OCI-M1 (cell line): ENCODE data around the gene SPDYE18.
"Not testable (repeated sequence)": the region's sequence is repeated elsewhere in the genome, so short reads cannot be mapped to it uniquely, and the experiment has no call there.

ENCODE experiments used
- DNase-seq: peaks from one replicate; lab custom pipeline; 2025; lab: John Stamatoyannopoulos, UW

Gene SPDYE18, protein sequence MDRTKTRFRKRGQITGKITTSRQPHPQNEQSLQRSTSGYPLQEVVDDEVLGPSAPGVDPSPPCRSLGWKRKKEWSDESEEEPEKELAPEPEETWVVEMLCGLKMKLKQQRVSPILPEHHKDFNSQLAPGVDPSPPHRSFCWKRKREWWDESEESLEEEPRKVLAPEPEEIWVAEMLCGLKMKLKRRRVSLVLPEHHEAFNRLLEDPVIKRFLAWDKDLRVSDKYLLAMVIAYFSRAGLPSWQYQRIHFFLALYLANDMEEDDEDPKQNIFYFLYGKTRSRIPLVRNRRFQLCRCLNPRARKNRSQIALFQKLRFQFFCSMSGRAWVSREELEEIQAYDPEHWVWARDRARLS

DNA sequence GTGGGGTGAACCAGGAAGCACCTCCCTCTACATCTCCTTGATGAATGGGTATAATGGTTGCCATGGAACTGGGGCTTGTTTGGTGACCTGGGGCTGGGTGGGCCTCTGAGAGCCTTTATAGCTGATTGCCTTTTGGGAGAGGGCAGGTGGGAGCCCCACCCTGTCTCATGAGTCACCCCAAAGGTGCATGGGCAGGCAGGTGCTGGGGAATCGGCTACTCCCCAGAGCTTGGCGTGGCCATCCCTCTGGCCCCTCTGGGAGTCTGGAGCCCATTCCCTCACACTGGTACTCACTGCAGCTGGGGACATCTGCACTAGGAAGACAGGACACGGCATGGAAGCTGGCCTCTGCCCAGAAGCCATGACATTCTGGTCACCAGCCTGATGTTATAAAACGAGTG lies at the start of gene SPDYE18:
Gene SPDYE18, minus strand, starts transcription at position 2 of the 400 bp plus-strand sequence. CDS start 2,046 bp downstream, outside the sequence.
- not testable (repeated sequence) for DNase-seq

DNA sequence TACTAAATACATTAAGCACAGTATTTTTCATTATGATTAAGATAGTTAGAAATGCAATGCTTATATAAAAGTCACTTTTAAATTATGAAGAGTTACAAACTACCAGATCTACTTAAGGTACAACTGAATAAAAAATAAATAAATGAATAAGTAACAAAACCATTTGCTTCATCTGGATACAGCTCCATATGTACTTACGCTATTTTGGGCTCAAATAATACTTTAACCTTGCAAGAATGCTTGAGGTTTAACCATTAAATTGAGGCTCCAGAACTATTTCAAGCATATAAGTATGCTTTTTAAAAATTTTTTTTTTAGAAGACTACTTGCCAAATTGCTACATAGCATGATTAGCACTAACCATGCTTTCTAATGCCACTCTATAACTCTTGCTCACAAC lies 46.0 kb upstream of the SPDYE18 start:
- DNase-seq = not testable (repeated sequence)

DNA sequence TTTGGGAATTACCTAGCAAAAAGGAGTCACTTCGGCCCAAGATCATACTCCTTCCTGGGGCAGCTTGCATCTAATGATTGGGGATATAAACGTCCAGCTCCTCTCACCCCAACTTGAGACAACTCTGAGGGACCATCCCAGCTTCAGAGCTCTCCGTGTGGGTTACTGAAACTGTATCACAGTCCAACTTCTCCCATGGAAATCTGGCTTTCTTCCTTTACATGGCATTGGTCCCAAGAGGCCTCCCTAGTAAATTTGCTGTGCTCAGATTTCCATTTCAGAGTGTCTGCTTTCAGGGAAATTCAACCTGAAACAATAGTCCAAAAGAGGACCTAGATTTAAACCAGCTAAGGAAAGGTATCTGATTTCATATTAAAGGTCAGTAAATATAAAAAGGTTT lies 45.3 kb upstream of the SPDYE18 start:
- not testable (repeated sequence) for DNase-seq

DNA sequence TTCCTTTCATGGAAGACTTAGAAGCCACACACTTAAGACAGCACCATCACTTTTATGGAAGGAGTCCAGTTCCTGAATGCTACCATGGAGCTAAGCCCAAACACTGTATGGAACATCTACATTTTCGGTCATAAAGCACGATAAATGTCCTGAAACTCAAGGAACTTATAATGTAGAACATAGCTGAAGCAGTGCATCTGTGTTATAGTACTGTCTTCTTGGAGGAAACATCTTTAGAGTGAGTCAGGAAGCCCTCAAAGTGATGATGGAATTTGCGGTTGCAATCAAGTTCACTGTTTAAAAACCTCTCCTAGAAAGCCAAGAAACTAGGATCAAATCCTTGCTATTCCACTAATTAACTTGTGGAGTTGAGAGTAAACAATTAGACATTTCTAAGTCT lies 43.5 kb upstream of the SPDYE18 start:
- DNase-seq = not testable (repeated sequence)

DNA sequence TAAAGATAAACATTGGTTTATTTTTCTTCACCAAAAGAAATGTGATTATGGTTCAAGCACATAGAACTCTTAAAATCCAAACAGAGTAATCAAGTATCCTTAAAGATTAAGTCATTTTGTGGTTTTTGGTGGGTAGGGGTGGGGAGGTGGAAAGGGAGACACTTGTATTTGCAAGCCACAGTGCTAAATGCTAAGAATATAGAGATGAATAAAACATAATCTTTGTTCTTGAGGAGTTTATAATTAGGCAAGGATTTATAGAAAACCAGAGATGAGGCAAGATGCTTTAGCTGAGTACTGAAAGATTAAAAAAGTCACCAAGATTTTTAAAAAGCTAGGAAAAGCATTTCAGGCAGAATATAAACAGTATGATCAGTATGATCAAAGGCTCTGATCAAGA lies 40.3 kb upstream of the SPDYE18 start:
- not testable (repeated sequence) for DNase-seq

DNA sequence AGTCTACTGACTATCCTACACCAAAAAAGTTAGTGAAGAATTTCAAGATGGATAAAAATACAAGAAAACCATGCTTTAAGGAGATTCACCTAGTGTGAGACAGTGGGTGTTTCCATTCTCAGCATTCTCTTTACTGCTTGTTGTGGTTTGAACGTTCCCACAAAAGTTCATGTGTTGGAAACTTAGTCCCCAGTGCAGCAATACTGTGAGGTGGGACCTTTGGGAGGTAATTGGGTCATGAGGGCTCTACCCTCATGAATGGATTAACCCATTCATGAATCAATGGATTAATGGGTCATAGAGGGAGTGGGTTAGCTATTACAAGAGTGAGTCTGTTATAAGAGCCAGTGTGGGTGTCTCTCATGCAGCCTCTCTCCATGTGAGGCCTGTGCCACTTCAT lies 38.8 kb upstream of the SPDYE18 start:
- DNase-seq = not testable (repeated sequence)

DNA sequence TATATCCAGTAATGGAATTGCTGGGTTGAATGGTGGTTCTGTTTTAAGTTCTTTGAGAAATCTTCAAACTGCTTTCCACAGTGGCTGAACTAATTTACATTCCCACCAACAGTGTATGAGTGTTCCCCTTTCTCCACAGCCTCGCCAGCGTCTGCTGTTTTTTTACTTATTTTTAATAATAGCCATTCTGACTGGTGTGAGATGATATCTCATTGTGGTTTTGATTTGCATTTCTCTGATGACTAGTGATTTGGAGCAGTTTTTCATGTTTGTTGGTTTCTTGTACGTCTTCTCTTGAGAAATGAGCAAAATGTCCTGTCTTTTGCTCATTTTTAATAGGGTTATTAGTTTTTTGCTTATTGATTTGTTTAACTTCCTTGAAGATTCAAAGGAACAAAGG lies 38.1 kb upstream of the SPDYE18 start:
- not testable (repeated sequence) for DNase-seq

DNA sequence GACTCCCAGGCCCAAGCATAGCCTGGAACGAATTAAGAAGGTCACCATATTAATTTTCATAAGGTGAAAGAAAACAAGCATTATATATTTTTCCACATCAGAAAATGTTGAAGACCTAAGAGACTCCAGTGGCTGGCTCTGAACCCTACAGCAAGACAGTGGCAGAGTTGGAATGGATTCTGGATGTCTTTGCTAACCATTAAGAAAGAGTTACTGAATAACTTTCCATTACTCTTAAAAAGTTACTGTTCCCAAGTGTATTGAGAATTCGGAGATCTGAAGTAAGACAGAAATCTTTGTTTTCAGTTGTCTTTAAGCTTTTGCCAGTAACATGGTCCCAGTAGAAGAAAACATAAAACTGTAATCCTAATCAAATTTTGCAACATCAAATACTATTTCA lies 29.9 kb upstream of the SPDYE18 start:
- not testable (repeated sequence) for DNase-seq

DNA sequence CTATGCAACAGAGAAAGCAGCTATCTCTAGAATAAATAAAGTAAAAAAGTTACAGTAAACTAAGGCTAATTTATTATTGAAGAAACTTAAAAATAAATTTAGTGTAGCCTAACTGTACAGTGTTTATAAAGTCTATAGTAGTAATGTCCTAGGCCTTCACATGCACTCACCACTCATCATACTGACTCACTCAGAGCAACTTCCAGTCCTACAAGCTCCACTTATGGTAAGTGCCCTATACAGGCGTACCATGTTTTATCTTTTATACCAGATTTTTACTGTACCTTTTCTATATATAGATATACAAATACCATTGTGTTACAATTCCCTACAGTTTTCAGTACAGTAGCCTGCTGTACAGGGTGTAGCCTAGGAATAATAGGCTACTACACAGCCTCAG lies 19.8 kb upstream of the SPDYE18 start:
- not testable (repeated sequence) for DNase-seq

DNA sequence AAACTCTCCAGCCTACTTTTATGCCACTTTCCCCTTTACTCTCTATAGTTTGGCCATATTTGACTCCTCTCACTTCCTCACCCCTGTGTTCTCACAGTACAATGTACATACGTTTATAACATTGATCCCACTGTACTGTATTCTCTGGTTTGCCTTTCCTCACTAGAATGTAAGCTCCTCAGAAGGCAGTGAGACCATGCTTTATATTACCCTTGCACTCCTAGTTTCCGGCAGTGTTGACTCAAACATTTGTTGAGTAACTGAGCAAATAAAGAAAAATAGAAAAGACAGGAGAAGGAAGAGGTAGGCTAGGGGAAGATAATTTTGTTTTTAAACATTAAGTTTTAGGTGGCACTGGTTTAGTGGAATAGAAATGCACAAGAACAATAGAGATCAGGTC lies 17.9 kb upstream of the SPDYE18 start:
- DNase-seq = not testable (repeated sequence)

DNA sequence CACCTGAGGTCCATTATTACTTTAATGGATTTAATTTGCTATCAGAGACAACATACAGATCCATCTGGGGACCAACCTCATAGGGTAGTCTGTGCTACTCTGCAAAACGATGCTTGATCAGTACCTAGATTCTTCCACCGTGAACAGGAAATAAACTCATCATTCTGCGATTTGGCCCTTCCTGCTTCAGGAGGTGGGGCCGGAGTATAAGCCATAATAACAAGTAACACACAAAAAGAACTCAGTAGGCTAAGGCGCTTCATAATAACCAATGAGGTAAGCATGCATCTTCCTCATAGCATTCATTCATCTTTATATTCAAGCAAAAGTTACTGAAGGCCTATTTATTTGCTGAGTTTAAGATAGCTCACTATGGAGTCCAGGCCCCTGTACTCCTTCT lies 17.3 kb upstream of the SPDYE18 start:
- not testable (repeated sequence) for DNase-seq

DNA sequence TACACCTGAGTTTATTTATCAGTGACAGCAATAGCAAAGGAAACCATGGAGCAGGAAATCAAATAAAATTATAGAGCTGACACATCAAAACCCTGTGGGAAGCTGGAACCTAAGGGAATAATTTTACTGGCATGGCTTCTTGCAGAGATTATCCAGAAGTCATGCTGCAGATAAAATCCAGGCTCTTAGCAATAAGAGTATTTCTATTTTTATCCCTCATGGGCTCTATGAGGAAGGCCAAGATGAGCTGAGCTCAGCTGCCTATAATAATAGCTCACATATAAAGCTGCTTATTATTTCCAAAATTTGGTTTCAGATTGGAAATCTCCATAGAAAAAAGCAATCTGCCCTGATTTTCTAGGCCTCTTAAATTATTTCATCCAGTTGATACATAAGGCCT lies 16.8 kb upstream of the SPDYE18 start:
- DNase-seq = not testable (repeated sequence)

DNA sequence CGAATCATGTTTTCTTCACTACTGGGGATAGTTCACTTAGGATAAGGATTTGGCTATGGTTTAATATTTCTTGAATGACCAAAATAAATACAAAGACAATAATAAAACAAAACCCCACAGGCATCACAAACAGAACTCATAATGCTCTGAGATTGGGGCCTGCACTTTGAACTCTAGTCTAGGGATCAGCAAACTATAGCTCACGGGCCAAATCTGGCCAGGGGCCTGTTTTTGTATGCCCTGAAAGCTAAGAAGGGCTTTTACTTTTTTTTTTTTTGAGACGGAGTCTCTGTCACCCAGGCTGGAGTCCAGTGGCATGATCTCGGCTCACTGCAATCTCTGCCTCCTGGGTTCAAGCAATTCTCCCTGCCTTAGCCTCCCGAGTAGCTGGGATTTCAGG lies 14.7 kb upstream of the SPDYE18 start:
- DNase-seq = not testable (repeated sequence)

DNA sequence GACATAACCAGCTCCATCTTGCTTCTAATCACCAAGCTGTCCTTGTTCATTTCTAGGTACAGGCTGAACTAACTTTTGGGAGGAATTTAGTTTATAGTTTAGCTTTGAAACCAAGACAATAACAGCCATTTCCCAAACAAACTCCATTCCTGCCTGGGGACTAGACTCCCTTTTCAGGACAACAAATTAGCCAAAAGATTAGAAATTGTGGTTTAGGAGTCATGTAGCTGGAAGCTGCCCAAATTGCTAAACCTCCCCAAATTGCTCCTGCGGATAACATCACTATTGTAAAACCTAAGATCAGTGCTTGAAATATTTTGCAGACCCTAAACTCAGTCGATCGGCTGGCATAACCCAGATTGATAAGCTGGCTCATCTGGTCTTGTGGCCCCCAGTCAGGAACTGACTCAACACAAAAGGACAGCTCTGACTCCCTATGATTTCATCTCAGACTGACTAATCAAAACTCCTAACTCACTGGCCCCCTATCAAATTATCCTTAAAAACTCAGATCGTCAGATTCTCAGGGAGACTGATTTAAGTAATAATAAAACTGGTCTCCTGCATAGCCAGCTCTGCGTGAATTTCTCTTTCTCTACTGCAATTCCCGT lies 12.5 kb upstream of the SPDYE18 start:
- DNase-seq = not testable (repeated sequence)

DNA sequence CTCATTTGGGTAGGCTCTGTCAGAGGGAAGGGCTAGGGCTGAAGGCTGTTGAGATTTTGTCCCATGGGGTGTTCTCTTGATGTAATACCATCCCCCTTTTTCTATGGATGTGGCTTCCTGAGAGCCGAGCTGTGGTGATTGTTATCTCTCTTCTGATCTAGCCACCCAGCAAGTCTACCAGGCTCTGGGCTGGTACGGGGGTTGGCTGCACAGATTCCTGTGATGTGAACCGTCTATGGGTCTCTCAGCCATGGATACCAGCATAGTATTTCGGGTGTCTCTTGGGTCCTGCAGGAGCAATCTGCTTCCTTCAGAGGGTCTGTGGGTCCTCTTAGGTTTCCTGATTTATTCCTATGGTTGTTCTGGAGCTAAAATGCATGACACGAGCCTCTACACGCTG lies 8.8 kb upstream of the SPDYE18 start:
- not testable (repeated sequence) for DNase-seq

DNA sequence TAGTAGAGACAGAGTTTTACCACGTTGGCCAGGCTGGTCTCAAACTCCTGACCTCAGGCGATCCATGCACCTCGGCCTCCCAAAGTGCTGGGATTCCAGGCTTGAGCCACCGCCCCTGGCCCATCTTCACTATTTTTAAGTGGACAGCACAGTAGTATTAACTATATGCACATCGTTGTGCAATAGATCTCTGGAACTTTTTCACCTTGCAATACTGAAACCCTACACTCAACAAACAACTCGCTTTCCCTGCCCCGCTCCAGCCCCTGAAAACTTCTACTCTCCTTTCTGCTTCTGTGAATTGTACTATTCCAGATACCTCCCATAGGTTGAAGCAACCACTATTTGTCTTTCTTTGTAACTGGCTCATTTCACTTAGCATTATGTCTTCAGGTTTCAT lies 3.5 kb upstream of the SPDYE18 start:
- not testable (repeated sequence) for DNase-seq

DNA sequence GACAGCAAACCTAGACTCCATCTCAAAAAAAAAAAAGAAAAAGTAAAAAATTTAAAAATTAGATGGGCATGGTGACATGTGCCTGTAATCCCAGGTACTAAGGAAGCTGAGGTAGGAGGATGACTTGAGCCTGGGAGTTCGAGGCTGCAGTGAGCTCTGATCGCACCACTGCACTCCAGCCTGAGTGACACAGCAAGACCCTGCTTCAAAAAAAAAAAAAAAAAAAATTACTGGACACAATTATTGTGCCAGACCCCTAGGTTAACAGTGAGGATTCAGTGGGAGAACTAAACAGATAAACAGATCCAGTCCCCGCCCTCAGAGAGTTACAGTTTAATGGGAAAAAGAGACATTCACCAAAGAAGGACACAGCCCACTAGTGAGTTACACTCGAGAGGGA lies 1.4 kb upstream of the SPDYE18 start:
- DNase-seq = not testable (repeated sequence)

DNA sequence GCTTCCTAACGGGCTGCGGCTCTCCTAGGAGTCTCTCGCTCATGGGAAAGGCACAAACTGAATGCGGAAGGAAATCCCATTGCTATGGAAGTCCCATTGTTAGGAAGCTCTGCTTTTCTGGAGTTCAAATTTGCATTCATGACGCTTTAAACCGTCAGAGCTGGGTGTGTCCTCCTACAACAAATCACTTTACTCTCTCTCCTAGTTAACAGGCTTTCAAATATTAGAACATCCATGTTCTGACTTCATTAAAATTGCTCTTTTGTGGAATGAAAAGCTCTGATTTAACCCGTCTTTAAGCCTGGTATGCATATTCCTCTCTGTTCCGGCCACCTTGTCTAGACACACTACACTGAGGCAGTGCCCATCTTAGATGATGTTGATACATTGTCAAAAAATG lies 30.1 kb downstream of the SPDYE18 start, which contains the start of gene SPDYE17:
Gene SPDYE17, minus strand, starts transcription at position 101 of the 400 bp plus-strand sequence. CDS start 1,791 bp downstream, outside the sequence.
- DNase-seq = not testable (repeated sequence)

DNA sequence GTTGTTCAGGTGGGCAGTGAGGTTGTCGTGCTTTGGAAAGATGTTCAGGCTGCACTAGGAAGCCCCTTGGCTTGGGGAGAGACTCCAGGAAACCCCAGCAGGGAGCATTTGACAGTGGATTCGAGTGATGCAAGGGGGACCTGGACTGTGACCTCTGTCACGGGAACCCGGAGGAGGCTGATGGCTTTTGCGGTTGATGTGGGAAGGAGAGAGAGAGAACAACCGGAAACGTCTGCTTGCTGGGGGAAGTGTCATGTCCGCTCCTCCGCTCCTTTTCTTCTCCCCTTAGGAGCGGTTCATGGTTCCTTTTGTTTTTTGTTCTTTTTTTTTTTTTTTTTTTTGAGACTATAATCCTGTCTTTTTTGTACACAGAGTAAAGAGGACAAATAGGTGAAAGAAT lies 36.0 kb downstream of the SPDYE18 start:
- not testable (repeated sequence) for DNase-seq

DNA sequence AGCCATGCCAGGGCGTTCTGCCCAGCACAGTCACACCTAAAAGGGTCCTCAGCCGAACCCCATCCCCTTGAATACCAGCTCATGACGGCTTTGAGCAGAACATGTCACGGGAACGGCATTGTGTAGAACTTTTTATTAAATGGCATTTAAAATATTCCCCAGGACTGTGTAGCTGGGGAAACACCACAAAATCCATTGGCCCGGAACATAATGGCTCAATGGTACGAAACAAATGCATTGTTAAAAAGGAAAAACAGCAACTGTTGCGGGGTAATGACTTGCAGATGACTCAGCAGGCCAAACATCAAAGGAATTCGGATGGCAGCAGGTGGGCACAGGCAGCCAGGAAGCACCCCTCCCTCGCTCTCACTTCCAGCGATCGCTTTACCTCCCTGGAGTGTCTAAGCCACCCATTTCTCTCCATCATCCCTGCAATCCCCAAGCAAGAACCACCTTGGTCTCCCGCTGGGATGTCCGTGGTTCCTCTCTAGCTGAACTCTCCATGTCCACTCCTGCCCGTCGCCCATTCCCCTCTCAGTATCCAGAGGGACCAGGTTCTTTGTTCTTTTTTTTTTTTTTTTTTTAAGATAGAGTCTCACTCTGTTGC lies 52.2 kb downstream of the SPDYE18 start:
- DNase-seq = not testable (repeated sequence)

DNA sequence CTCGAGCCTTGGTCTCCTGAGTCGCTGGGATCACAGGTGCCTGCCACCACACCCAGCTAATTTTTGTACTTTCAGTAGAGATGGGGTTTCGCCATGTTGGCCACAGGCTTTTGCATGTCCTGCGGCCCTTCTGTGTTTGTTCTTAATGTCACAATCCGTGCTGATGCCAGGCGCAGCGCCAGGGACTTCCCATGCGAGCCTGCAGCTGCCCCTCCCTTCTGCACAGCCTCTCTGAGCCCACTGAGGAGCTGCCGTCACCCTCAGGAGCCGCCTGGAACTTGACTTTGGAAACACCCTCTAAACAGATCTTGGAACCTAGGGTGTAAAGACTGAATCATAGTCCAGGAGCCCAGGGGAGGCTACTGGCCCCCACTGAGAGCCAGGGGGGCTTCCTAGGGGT lies 54.4 kb downstream of the SPDYE18 start:
- DNase-seq = not testable (repeated sequence)
